H1 (cell line): Measurements from ENCODE around the gene HIPK3. TPM values are rescaled to one million over a fixed set of nuclear protein-coding genes. Genes with fewer than 3 reads are reported as not detected.

Experiments
- CTCF ChIA-PET: fragments of 300-600 bp; sonication (Branson Sonifier 250); formaldehyde crosslinking; loops from one replicate; lab custom pipeline; 2021; ENCODE audit not compliant: partially characterized antibody; lab: Charles Lee
- POLR2A ChIA-PET: fragments of 300-600 bp; sonication (Branson Sonifier 250); formaldehyde crosslinking; loops from one replicate; lab custom pipeline; 2021; ENCODE audit warnings: inconsistent platforms; ENCODE audit not compliant: partially characterized antibody; lab: Charles Lee
- DNase-seq, 2 experiments: peaks; one replicate each; pipeline versions ENCODE4 v3.0.0 to v3.0.0-alpha.2; 2010 to 2022; ENCODE audit warnings: low spot score in 2 of 2, low read depth in 1 of 2, mixed read lengths in 1 of 2
- FAIRE-seq: peaks from 2 replicates; lab custom pipeline; 2011; peaks lifted over from hg19 to GRCh38; lab: Jason Lieb, UNC
- H2AFZ ChIP-seq: 2 replicates; pipeline ENCODE4 v1.8.1; 2012; ENCODE audit warnings: low read length, inconsistent platforms
- H2AK5ac ChIP-seq: 2 replicates; pipeline ENCODE4 v1.6.1; 2013; ENCODE audit warnings: low read depth, low read length
- H2BK120ac ChIP-seq: replicated peaks from 2 replicates; pipeline ENCODE3; 2013; ENCODE audit warnings: low read depth, low read length, inconsistent platforms
- H2BK12ac ChIP-seq: 2 replicates; pipeline ENCODE4 v1.6.1; 2013; ENCODE audit warnings: low read depth, low read length
- H2BK15ac ChIP-seq: 2 replicates; pipeline ENCODE4 v1.6.1; 2013; ENCODE audit warnings: low read length
- H2BK20ac ChIP-seq: 2 replicates; pipeline ENCODE4 v1.6.1; 2013; ENCODE audit warnings: low read length
- H2BK5ac ChIP-seq: 2 replicates; pipeline ENCODE4 v1.6.1; 2013; ENCODE audit warnings: low read depth, low read length
- H3K14ac ChIP-seq: 2 replicates; pipeline ENCODE4 v1.6.1; 2013; ENCODE audit warnings: inconsistent platforms; ENCODE audit not compliant: insufficient read length
- H3K18ac ChIP-seq: 2 replicates; pipeline ENCODE4 v1.6.1; 2013; ENCODE audit warnings: low read length; ENCODE audit errors: extremely low read depth
- H3K23ac ChIP-seq: 2 replicates; pipeline ENCODE4 v1.6.1; 2013; ENCODE audit warnings: inconsistent platforms; ENCODE audit not compliant: insufficient read length
- H3K23me2 ChIP-seq: 2 replicates; pipeline ENCODE4 v1.6.1; 2013; ENCODE audit warnings: low read depth, low read length
- H3K27ac ChIP-seq: 2 replicates; pipeline ENCODE4 v1.6.1; 2011; ENCODE audit warnings: low read depth, low read length, inconsistent platforms
- H3K27me3 ChIP-seq, 4 experiments: replicated peaks in 1 of 4; 1 replicate in 1 of 4; 2 replicates in 3 of 4; pipeline versions ENCODE4 v1.6.1 to v1.8.1; 2011 to 2013; ENCODE audit warnings: low read length in 3 of 4, mild to moderate bottlenecking in 3 of 4, inconsistent platforms in 2 of 4, mixed read lengths in 2 of 4, moderate library complexity in 1 of 4; ENCODE audit not compliant: control insufficient read depth in 3 of 4, insufficient read depth in 3 of 4; ENCODE audit errors: extremely low read depth in 1 of 4
- H3K36me3 ChIP-seq, 4 experiments: 2 replicates each; pipeline versions ENCODE4 v1.6.1 to v1.8.1; 2011 to 2013; ENCODE audit warnings: mild to moderate bottlenecking in 4 of 4, low read length in 3 of 4, moderate library complexity in 2 of 4, control low read depth in 1 of 4, inconsistent platforms in 1 of 4; ENCODE audit not compliant: insufficient read depth in 4 of 4, control insufficient read depth in 2 of 4
- H3K4ac ChIP-seq: replicated peaks from 2 replicates; pipeline ENCODE3; 2013; ENCODE audit warnings: low read length, low read depth, mixed read lengths, inconsistent platforms; ENCODE audit not compliant: insufficient read length
- H3K4me1 ChIP-seq, 4 experiments: replicated peaks in 1 of 4; 1 replicate in 1 of 4; 2 replicates in 3 of 4; pipeline versions ENCODE4 v1.6.1 to v1.8.1; 2011 to 2013; ENCODE audit warnings: low read length in 3 of 4, inconsistent platforms in 2 of 4, mixed read lengths in 1 of 4; ENCODE audit not compliant: insufficient read depth in 4 of 4, control insufficient read depth in 3 of 4
- H3K4me2 ChIP-seq, 2 experiments: 2 replicates each; pipeline versions ENCODE4 v1.6.1 to v1.8.1; 2011 to 2013; ENCODE audit warnings: low read depth in 2 of 2, low read length in 2 of 2, control low read depth in 1 of 2, inconsistent platforms in 1 of 2, mild to moderate bottlenecking in 1 of 2; ENCODE audit not compliant: insufficient read depth in 1 of 2
- H3K4me3 ChIP-seq, 4 experiments: fragments of 200-600, 300-600 bp in 1 of 4; sonication (generic), shearing (Covaris generic), sonication (Bioruptor Twin) in 1 of 4; 2 replicates each; pipeline versions ENCODE4 v1.5.1 to v1.8.1; 2011 to 2016; ENCODE audit warnings: low read length in 4 of 4, low read depth in 3 of 4, control low read depth in 2 of 4, inconsistent platforms in 2 of 4, mild to moderate bottlenecking in 2 of 4, mixed read lengths in 1 of 4, moderate library complexity in 1 of 4; ENCODE audit not compliant: insufficient read depth in 2 of 4; ENCODE audit errors: extremely low read depth in 1 of 4
- H3K56ac ChIP-seq: replicated peaks from 2 replicates; pipeline ENCODE3; 2013; ENCODE audit warnings: low read depth, mild to moderate bottlenecking, mixed read lengths, low read length, inconsistent platforms; ENCODE audit not compliant: insufficient read length
- H3K79me1 ChIP-seq: 2 replicates; pipeline ENCODE4 v1.6.1; 2013; ENCODE audit warnings: low read depth, low read length, control low read depth
- H3K79me2 ChIP-seq, 2 experiments: 2 replicates each; pipeline versions ENCODE4 v1.6.1 to v1.8.1; 2012 to 2013; ENCODE audit warnings: low read length in 2 of 2, mild to moderate bottlenecking in 2 of 2, inconsistent platforms in 1 of 2; ENCODE audit not compliant: insufficient read depth in 2 of 2, control insufficient read depth in 1 of 2
- H3K9ac ChIP-seq, 4 experiments: replicated peaks in 1 of 4; 1 replicate in 1 of 4; 2 replicates in 3 of 4; pipeline versions ENCODE4 v1.6.1 to v1.8.1; 2011 to 2013; ENCODE audit warnings: low read depth in 3 of 4, low read length in 3 of 4, control low read depth in 2 of 4, mild to moderate bottlenecking in 2 of 4, moderate library complexity in 2 of 4, inconsistent platforms in 1 of 4; ENCODE audit errors: extremely low read depth in 1 of 4
- H3K9me3 ChIP-seq, 2 experiments: 2 replicates each; pipeline versions ENCODE4 v1.6.1 to v1.8.1; 2012 to 2013; ENCODE audit warnings: mild to moderate bottlenecking in 2 of 2, moderate library complexity in 2 of 2, control low read depth in 1 of 2, inconsistent platforms in 1 of 2, low read depth in 1 of 2, low read length in 1 of 2, mixed read lengths in 1 of 2; ENCODE audit not compliant: insufficient read depth in 2 of 2
- H4K20me1 ChIP-seq, 2 experiments: replicated peaks in 1 of 2; 2 replicates each; pipeline versions ENCODE3 to v1.8.1; 2011 to 2013; ENCODE audit warnings: inconsistent platforms in 2 of 2, low read length in 2 of 2, mild to moderate bottlenecking in 1 of 2; ENCODE audit not compliant: insufficient read depth in 2 of 2, control insufficient read depth in 1 of 2
- H4K5ac ChIP-seq: 2 replicates; pipeline ENCODE4 v1.6.1; 2013; ENCODE audit warnings: low read length, low read depth, mixed read lengths, inconsistent platforms; ENCODE audit not compliant: insufficient read length
- H4K8ac ChIP-seq: 2 replicates; pipeline ENCODE4 v1.8.0; 2013; ENCODE audit warnings: mild to moderate bottlenecking, moderate library complexity, low read length, inconsistent platforms; ENCODE audit not compliant: insufficient read depth; ENCODE audit errors: extremely low read depth
- H4K91ac ChIP-seq: replicated peaks from 2 replicates; pipeline ENCODE3; 2013; ENCODE audit warnings: low read length, mixed read lengths, inconsistent platforms; ENCODE audit not compliant: insufficient read length
- BCL11A ChIP-seq, 2 experiments: IDR thresholded peaks; one replicate each; pipeline ENCODE4 v1.6.1; 2011; ENCODE audit warnings: low read depth in 2 of 2, low read length in 2 of 2, mild to moderate bottlenecking in 2 of 2
- CREB1 ChIP-seq: IDR thresholded peaks from 2 replicates; pipeline ENCODE4 v1.6.1; 2012; ENCODE audit warnings: inconsistent platforms
- HDAC6 ChIP-seq: IDR thresholded peaks from one replicate; pipeline ENCODE4 v1.7.1; 2012; ENCODE audit warnings: low read depth, mild to moderate bottlenecking, inconsistent platforms, low read length, moderate library complexity
- POLR2A ChIP-seq, 2 experiments: IDR thresholded peaks; 1 replicate in 1 of 2; 2 replicates in 1 of 2; pipeline ENCODE4 v1.6.1; 2011; ENCODE audit warnings: low read depth in 2 of 2, low read length in 2 of 2, mild to moderate bottlenecking in 2 of 2; ENCODE audit errors: control extremely low read depth in 1 of 2
- SAP30 ChIP-seq: fragments of 300-600 bp; sonication (generic); IDR thresholded peaks from 2 replicates; pipeline ENCODE4 v1.7.1; 2012; ENCODE audit warnings: low read length, moderate library complexity, mild to moderate bottlenecking, inconsistent platforms; ENCODE audit not compliant: insufficient read depth, insufficient replicate concordance
- SP4 ChIP-seq: IDR thresholded peaks from 2 replicates; pipeline ENCODE4 v1.6.1; 2012; ENCODE audit warnings: low read length, inconsistent platforms
- YY1 ChIP-seq: IDR thresholded peaks from 2 replicates; pipeline ENCODE4 v1.6.1; 2011; ENCODE audit warnings: low read depth, mild to moderate bottlenecking, low read length
- ZNF274 ChIP-seq: IDR thresholded peaks from 2 replicates; pipeline ENCODE4 v1.7.0; 2012; ENCODE audit warnings: low read length, borderline replicate concordance; ENCODE audit errors: extremely low read depth
- WGBS, 2 experiments: shearing (Covaris generic) in 1 of 2; methylation state at CpG; one replicate each; pipeline versions ENCODE4 v1.1.6 to v1.1.7; 2013 to 2015; ENCODE audit warnings: low lambda C conversion rate in 2 of 2, mixed read lengths in 2 of 2, inconsistent platforms in 1 of 2, low coverage in 1 of 2, missing lambda C conversion rate in 1 of 2; ENCODE audit not compliant: insufficient replicate concordance in 2 of 2, insufficient coverage in 1 of 2, insufficient read length in 1 of 2; ENCODE audit errors: extremely low coverage in 1 of 2, missing lambda C conversion rate in 1 of 2; 5-methylcytosine and 5-hydroxymethylcytosine counted together
- polyA plus RNA-seq, 7 experiments: library from polyadenylated mRNA; depleted of rRNA in 3 of 7; stranded (reverse) in 5 of 7; unstranded in 2 of 7; fragments of >200 nt in 5 of 7; fragments of 200-250 nt in 2 of 7; gene quantifications; 1 replicate in 5 of 7; 2 replicates in 1 of 7; 4 replicates in 1 of 7; pipeline versions ENCODE4 v1.2.1 to v1.2.3, GENCODE V29; 2011 to 2013; ENCODE audit warnings: missing spikeins in 2 of 7, mixed read lengths in 2 of 7
- total RNA-seq: library from RNA; stranded (reverse); fragmentation: NEBNext Ultra II Directional; extraction: Animal tissue kit (Norgen Biotek cat#: 25700); gene quantifications from 2 replicates; pipeline ENCODE4 v1.2.1, GENCODE V29; 2021

The HIPK3 gene
- total and polyA plus RNA-seq, 2 of the 8 experiments (the other 6 are each of a cell fraction or from before 2014, with no cell fraction given): 5.0 to 22.3 TPM

- H3K36me3 ChIP-seq: no peaks in the 10 kb centered on the region
- no peak overlapping the region for H3K27ac ChIP-seq
- H3K4me1 ChIP-seq: no peaks in the 10 kb centered on the region
- no peaks in the 10 kb centered on the region for H4K20me1 ChIP-seq
- no peak for TF ChIP-seq HDAC6
- no peak for TF ChIP-seq YY1
- TF ChIP-seq POLR2A (IDR thresholded peaks at IDR 0.05; ENCODE audit: control extremely low read depth in 1 of 2, low read depth in 2 of 2, low read length in 2 of 2): no peak
- no peak for TF ChIP-seq ZNF274
- TF ChIP-seq SAP30: no peak
- TF ChIP-seq BCL11A (IDR thresholded peaks at IDR 0.05; ENCODE audit: low read depth in 2 of 2, low read length in 2 of 2): no peak
- TF ChIP-seq SP4: no peak
- TF ChIP-seq CREB1: no peak
- TF ChIP-seq, all 59 proteins: peak for 0
- Histone ChIP-seq H3K23me2 (no peaks in the 10 kb centered on the region), H2BK5ac (no peak overlapping the region), H3K4me3 (no peak overlapping the region), H2AFZ (no peak overlapping the region), H4K91ac (no peak overlapping the region), H3K79me1 (no peaks in the 10 kb centered on the region), H3K79me2 (no peaks in the 10 kb centered on the region), H3K9me3 (no peaks in the 10 kb centered on the region), H4K5ac (no peak overlapping the region), H3K18ac (no peak overlapping the region), H3K23ac (no peak overlapping the region), H3K4me2 (no peak overlapping the region), H3K14ac (no peak overlapping the region), H3K9ac (no peak overlapping the region), H2AK5ac (no peak overlapping the region), H2BK120ac (no peak overlapping the region), H4K8ac (no peak overlapping the region), H3K56ac (no peak overlapping the region), H2BK12ac (no peak overlapping the region), H2BK20ac (no peak overlapping the region), H3K4ac (no peak overlapping the region), H2BK15ac (no peak overlapping the region), H3K27me3 (no peaks in the 10 kb centered on the region; a peak in 1 of 7 replicates)
- 91% methylated on average over 3 of the region's 3 CpGs; no CpG with 5 or more reads in 1 of the 2 experiments for WGBS, 2 experiments
- ChIA-PET CTCF (interaction anchor here (1.9 kb wide), 1 partner anchor 46 kb away, joined by 6 read pairs; no protein-coding TSS in a partner anchor), POLR2A (no interaction called here)
- no peak for FAIRE-seq
- DNase-seq: no peak
These were observed 46.0 kb upstream of the HIPK3 start for GRCh38 chr11:33211153-33211552.
